Endothelial cell of umbilical vein (primary cell): ENCODE measurements around the gene GREB1. TPM values are rescaled to one million over a fixed set of nuclear protein-coding genes. Genes with fewer than 3 reads are reported as not detected.

Experiments
- BruUV-seq: library from RNA; stranded (reverse); fragments of 400-500 nt; replicated peaks from 2 replicates; lab custom pipeline; 2021; lab: Mats Ljungman, UMichigan
- CTCF ChIA-PET: fragments of 300-600, 350-600 bp; sonication (Branson Sonifier 250); formaldehyde crosslinking; loops from one replicate; lab custom pipeline; 2021; ENCODE audit warnings: antibody characterized with exemption, inconsistent platforms; lab: Charles Lee
- POLR2A ChIA-PET: fragments of 300-600, 350-600 bp; sonication (Branson Sonifier 250); formaldehyde crosslinking; loops from one replicate; lab custom pipeline; 2021; ENCODE audit warnings: antibody characterized with exemption, inconsistent platforms; lab: Charles Lee
- DNase-seq: peaks from one replicate; pipeline ENCODE4 v3.0.0-alpha.2; 2011; ENCODE audit warnings: low read depth, low spot score
- FAIRE-seq: peaks from 2 replicates; lab custom pipeline; 2011; peaks lifted over from hg19 to GRCh38; lab: Jason Lieb, UNC
- H2AFZ ChIP-seq: 2 replicates; pipeline ENCODE4 v1.6.0; 2012; ENCODE audit warnings: low read depth, low read length, control low read depth, inconsistent platforms
- H3K27ac ChIP-seq: 2 replicates; pipeline ENCODE4 v1.5.1; 2011; ENCODE audit warnings: low read depth, mild to moderate bottlenecking, control low read depth, low read length, moderate library complexity; ENCODE audit not compliant: insufficient read depth
- H3K27me3 ChIP-seq, 2 experiments: 2 replicates each; pipeline versions ENCODE4 v1.6.0 to v1.6.1; 2011; ENCODE audit warnings: low read length in 2 of 2, mixed read lengths in 1 of 2; ENCODE audit not compliant: control insufficient read depth in 2 of 2, insufficient read depth in 2 of 2
- H3K36me3 ChIP-seq, 2 experiments: 2 replicates in 1 of 2; 3 replicates in 1 of 2; pipeline ENCODE4 v1.5.1; 2011; ENCODE audit warnings: low read length in 2 of 2, mild to moderate bottlenecking in 1 of 2, moderate library complexity in 1 of 2; ENCODE audit not compliant: control insufficient read depth in 2 of 2, insufficient read depth in 2 of 2; ENCODE audit errors: extremely low read depth in 1 of 2
- H3K4me1 ChIP-seq: 3 replicates; pipeline ENCODE4 v1.5.1; 2011; ENCODE audit warnings: mild to moderate bottlenecking, low read length; ENCODE audit not compliant: control insufficient read depth, insufficient read depth; ENCODE audit errors: extremely low read depth
- H3K4me2 ChIP-seq: 2 replicates; pipeline ENCODE4 v1.6.1; 2011; ENCODE audit warnings: low read length, control low read depth, mixed read lengths; ENCODE audit not compliant: insufficient read depth
- H3K4me3 ChIP-seq, 3 experiments: fragments of 200-600 bp in 1 of 3; sonication (generic), shearing (Covaris generic) in 1 of 3; replicated peaks in 1 of 3; 2 replicates each; pipeline ENCODE4 v1.5.1; 2011 to 2016; ENCODE audit warnings: control low read depth in 3 of 3, low read length in 3 of 3, mild to moderate bottlenecking in 2 of 3, inconsistent platforms in 1 of 3, low read depth in 1 of 3, moderate library complexity in 1 of 3; ENCODE audit not compliant: insufficient read depth in 1 of 3
- H3K79me2 ChIP-seq: 2 replicates; pipeline ENCODE4 v1.6.0; 2012; ENCODE audit warnings: low read length, inconsistent platforms; ENCODE audit not compliant: control insufficient read depth, insufficient read depth
- H3K9ac ChIP-seq: replicated peaks from 2 replicates; pipeline ENCODE3; 2011; ENCODE audit warnings: low read length, control low read depth; ENCODE audit not compliant: insufficient read depth; ENCODE audit errors: extremely low read depth
- H3K9me1 ChIP-seq: replicated peaks from 3 replicates; pipeline ENCODE4 v1.6.0; 2011; ENCODE audit warnings: mild to moderate bottlenecking, low read length; ENCODE audit not compliant: control insufficient read depth, insufficient read depth; ENCODE audit errors: extremely low read depth
- H3K9me3 ChIP-seq: replicated peaks from 2 replicates; pipeline ENCODE4 v1.5.1; 2012; ENCODE audit warnings: low read length, inconsistent platforms; ENCODE audit not compliant: control insufficient read depth, insufficient read depth
- H4K20me1 ChIP-seq: replicated peaks from 2 replicates; pipeline ENCODE3; 2011; ENCODE audit warnings: mild to moderate bottlenecking, low read length; ENCODE audit not compliant: control insufficient read depth, insufficient read depth; ENCODE audit errors: extremely low read depth
- CTCF ChIP-seq, 2 donors: IDR thresholded peaks; 1 replicate in 1 of 2; 2 replicates in 1 of 2; pipeline ENCODE4 v1.5.1; 2011; ENCODE audit warnings: low read length in 2 of 2, mild to moderate bottlenecking in 2 of 2, moderate library complexity in 2 of 2, control low read depth in 1 of 2, inconsistent platforms in 1 of 2, low read depth in 1 of 2; ENCODE audit not compliant: insufficient read depth in 1 of 2; ENCODE audit errors: extremely low read depth in 1 of 2
- EZH2 ChIP-seq: IDR thresholded peaks from 2 replicates; pipeline ENCODE4 v1.6.1; 2012; ENCODE audit warnings: borderline replicate concordance, low read depth, mild to moderate bottlenecking, moderate library complexity, low read length, inconsistent platforms; ENCODE audit not compliant: severe bottlenecking
- FOS ChIP-seq: IDR thresholded peaks from 2 replicates; pipeline ENCODE4 v1.6.1; 2011; ENCODE audit warnings: mild to moderate bottlenecking, low read length, moderate library complexity, borderline replicate concordance; ENCODE audit not compliant: insufficient read depth
- GATA2 ChIP-seq: IDR thresholded peaks from 2 replicates; pipeline ENCODE4 v1.7.0; 2011; ENCODE audit warnings: low read depth, mild to moderate bottlenecking, moderate library complexity, mixed read lengths, low read length; ENCODE audit not compliant: insufficient read length, insufficient read depth
- JUN ChIP-seq: IDR thresholded peaks from 2 replicates; pipeline ENCODE4 v1.6.1; 2011; ENCODE audit warnings: borderline replicate concordance, low read depth; ENCODE audit not compliant: insufficient read length, insufficient read depth
- MAX ChIP-seq: IDR thresholded peaks from 2 replicates; pipeline ENCODE4 v1.6.1; 2011; ENCODE audit not compliant: insufficient read depth, insufficient read length
- MYC ChIP-seq: IDR thresholded peaks from one replicate; pipeline ENCODE4 v1.6.1; 2011; ENCODE audit warnings: mild to moderate bottlenecking, low read depth, low read length
- POLR2A ChIP-seq: IDR thresholded peaks from 2 replicates; pipeline ENCODE4 v1.6.1; 2012; ENCODE audit warnings: low read depth, mild to moderate bottlenecking, control low read depth, low read length
- POLR2AphosphoS5 ChIP-seq: IDR thresholded peaks from 2 replicates; pipeline ENCODE4 v1.6.1; 2012; ENCODE audit warnings: low read depth, mild to moderate bottlenecking, control low read depth, low read length, moderate library complexity; ENCODE audit not compliant: insufficient read depth
- dilution Hi-C: fragments of 300-500 bp; cut with MboI; formaldehyde crosslinking; loops from one replicate; pipeline ENCODE4 v1.15.0; 2019; ENCODE audit warnings: low sequenced_read_pairs; ENCODE audit not compliant: extremely low pct_ligation_motif_present
- intact Hi-C: fragments of 100-400 bp; cut with micrococcal nuclease; formaldehyde crosslinking; loops from one replicate; pipeline ENCODE4 v1.10.0; 2022
- polyA plus RNA-seq, 4 experiments: library from polyadenylated mRNA; depleted of rRNA in 3 of 4; stranded (reverse) in 3 of 4; unstranded in 1 of 4; fragments of >200 nt; gene quantifications; 2 replicates each; pipeline versions ENCODE4 v1.2.1 to v1.2.3, GENCODE V29; 2011 to 2012; ENCODE audit warnings: missing spikeins in 1 of 4
- total RNA-seq: library from RNA; stranded (reverse); gene quantifications from 2 replicates; pipeline ENCODE4 v1.2.3, GENCODE V29; 2021

GREB1 gene
- total and polyA plus RNA-seq, 2 donors (not counting 3 experiments of a cell fraction or from before 2014, with no cell fraction given): 0.17 to 0.58 TPM

GRCh38 chr2:11553661-11554398 lies 20.0 kb downstream of the GREB1 start:
- ChIA-PET CTCF (interaction anchor here (0.8 to 1.9 kb wide), 4 partner anchors 15 to 721 kb away, joined by 3 to 8 read pairs (median 4); no protein-coding TSS in a partner anchor), POLR2A (no interaction called here)
- no peak overlapping the region for H3K4me2 ChIP-seq
- intact Hi-C loops: no loop called here
- H3K9me1 ChIP-seq: no peaks in the 10 kb centered on the region
- H3K36me3 ChIP-seq: no peaks in the 10 kb centered on the region
- H2AFZ ChIP-seq: no peak overlapping the region
- no peak overlapping the region for H3K4me3 ChIP-seq
- H3K9ac ChIP-seq: no peak overlapping the region
- H4K20me1 ChIP-seq: no peaks in the 10 kb centered on the region
- BruUV-seq: no TSS peak
- FAIRE-seq (no peak), DNase-seq (no peak)
- no peaks in the 10 kb centered on the region for H3K9me3 ChIP-seq
- dilution Hi-C loops: no loop called here
- no peaks in the 10 kb centered on the region for H3K4me1 ChIP-seq
- peaks cover 3 to 10% of the 10 kb centered on the region in 2 experiments for H3K27me3 ChIP-seq
- H3K27ac ChIP-seq: no peak overlapping the region
- H3K79me2 ChIP-seq: no peaks in the 10 kb centered on the region
- no peak for TF ChIP-seq CTCF (IDR thresholded peaks at IDR 0.05; ENCODE audit: extremely low read depth in 1 of 2, insufficient read depth in 1 of 2, low read depth in 1 of 2, low read length in 2 of 2)
- TF ChIP-seq POLR2AphosphoS5: no peak
- TF ChIP-seq GATA2: no peak
- TF ChIP-seq MAX: no peak
- no peak for TF ChIP-seq EZH2
- TF ChIP-seq POLR2A: no peak
- TF ChIP-seq MYC: no peak
- no peak for TF ChIP-seq JUN
- no peak for TF ChIP-seq FOS
